ENCODE measurements around the gene USP48. TPM values are rescaled to one million over a fixed set of nuclear protein-coding genes. Genes with fewer than 3 reads are reported as not detected.

Gene USP48
- total RNA-seq, 4 donors from 2014 or later, result 39.2 to 83.1 (median 51.5) TPM

- peaks cover 0 to 54% of the 10 kb centered on the region in 2 donors for H3K36me3 ChIP-seq
- H3K4me3 ChIP-seq, result no peak overlapping the region
- H3K4me1 ChIP-seq, result peaks cover 0 to 9% (median 0%) of the 10 kb centered on the region in 3 donors
- H3K27ac ChIP-seq, result no peak overlapping the region
- 95 to 100% methylated on average over 2 to 4 of the region's 9 CpGs for WGBS, 2 donors (ENCODE audit: low coverage in 1 of 2)
- no peaks in the 10 kb centered on the region for H3K9me3 ChIP-seq
- no peak for ATAC-seq
- no peaks in the 10 kb centered on the region for H3K27me3 ChIP-seq
- TF ChIP-seq POLR2A (IDR thresholded peaks at IDR 0.05) (no peak), EP300 (IDR thresholded peaks at IDR 0.05) (no peak), POLR2AphosphoS5 (IDR thresholded peaks at IDR 0.05) (no peak)
- TF ChIP-seq, protein P1, sequence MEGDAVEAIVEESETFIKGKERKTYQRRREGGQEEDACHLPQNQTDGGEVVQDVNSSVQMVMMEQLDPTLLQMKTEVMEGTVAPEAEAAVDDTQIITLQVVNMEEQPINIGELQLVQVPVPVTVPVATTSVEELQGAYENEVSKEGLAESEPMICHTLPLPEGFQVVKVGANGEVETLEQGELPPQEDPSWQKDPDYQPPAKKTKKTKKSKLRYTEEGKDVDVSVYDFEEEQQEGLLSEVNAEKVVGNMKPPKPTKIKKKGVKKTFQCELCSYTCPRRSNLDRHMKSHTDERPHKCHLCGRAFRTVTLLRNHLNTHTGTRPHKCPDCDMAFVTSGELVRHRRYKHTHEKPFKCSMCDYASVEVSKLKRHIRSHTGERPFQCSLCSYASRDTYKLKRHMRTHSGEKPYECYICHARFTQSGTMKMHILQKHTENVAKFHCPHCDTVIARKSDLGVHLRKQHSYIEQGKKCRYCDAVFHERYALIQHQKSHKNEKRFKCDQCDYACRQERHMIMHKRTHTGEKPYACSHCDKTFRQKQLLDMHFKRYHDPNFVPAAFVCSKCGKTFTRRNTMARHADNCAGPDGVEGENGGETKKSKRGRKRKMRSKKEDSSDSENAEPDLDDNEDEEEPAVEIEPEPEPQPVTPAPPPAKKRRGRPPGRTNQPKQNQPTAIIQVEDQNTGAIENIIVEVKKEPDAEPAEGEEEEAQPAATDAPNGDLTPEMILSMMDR (IDR thresholded peaks at IDR 0.05), result no peak
Measured at GRCh38 chr1:21820597-21821232, 37.8 kb upstream of the USP48 start.

DNA sequence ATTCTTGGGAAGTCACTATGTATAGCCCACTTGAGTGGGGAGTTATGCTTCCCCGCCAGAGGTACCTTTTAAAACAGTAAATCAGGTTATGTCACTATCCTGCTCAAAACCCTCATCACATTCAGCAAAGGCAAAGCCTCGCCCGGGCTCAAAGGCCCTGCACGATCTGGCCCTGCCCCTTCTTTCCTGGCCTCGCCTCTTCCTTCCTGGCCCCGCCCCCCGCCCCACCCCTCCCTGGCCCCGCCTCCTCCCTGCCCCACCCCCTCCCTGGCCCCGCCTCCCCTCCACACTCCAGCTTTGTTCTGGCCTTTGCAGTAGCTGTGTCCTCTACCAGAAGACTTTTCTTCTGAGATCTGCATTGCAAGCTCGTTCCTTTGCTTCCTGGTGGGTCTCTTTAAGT lies 35.7 kb upstream of the USP48 start:
- 20 to 45% methylated on average over 4 of the region's 10 CpGs for WGBS, 2 donors (ENCODE audit: low coverage in 1 of 2)
- no peak for TF ChIP-seq POLR2A (IDR thresholded peaks at IDR 0.05)
- TF ChIP-seq, protein P1 (IDR thresholded peaks at IDR 0.05), result no peak
- no peak for TF ChIP-seq POLR2AphosphoS5 (IDR thresholded peaks at IDR 0.05)
- no peak for TF ChIP-seq EP300 (IDR thresholded peaks at IDR 0.05)
- peaks cover 0 to 33% of the 10 kb centered on the region in 2 donors for H3K36me3 ChIP-seq
- H3K9me3 ChIP-seq, result no peaks in the 10 kb centered on the region
- peak overlapping the region in 1 of 4 donors; percentile 54 for H3K27ac ChIP-seq
- ATAC-seq, result peak; percentile 22
- peaks cover 0 to 20% (median 7%) of the 10 kb centered on the region in 3 donors for H3K4me1 ChIP-seq
- peaks cover 13% of the 10 kb centered on the region for H3K27me3 ChIP-seq
- no peak overlapping the region for H3K4me3 ChIP-seq

GRCh38 chr1:21816602-21817302 lies 33.8 kb upstream of the USP48 start:
- H3K27ac ChIP-seq, result no peak overlapping the region
- no peak overlapping the region for H3K4me3 ChIP-seq
- no peaks in the 10 kb centered on the region for H3K9me3 ChIP-seq
- H3K4me1 ChIP-seq, result peaks cover 0 to 20% (median 7%) of the 10 kb centered on the region in 3 donors
- TF ChIP-seq, protein P1 (IDR thresholded peaks at IDR 0.05), result no peak
- TF ChIP-seq POLR2AphosphoS5 (IDR thresholded peaks at IDR 0.05), result no peak
- H3K36me3 ChIP-seq, result peaks cover 0 to 14% of the 10 kb centered on the region in 2 donors
- H3K27me3 ChIP-seq, result peaks cover 22% of the 10 kb centered on the region
- WGBS, 2 donors (ENCODE audit: low coverage in 1 of 2), result 73 to 100% methylated on average over 1 to 8 of the region's 8 CpGs
- no peak for ATAC-seq

GRCh38 chr1:21815724-21816321 lies 32.9 kb upstream of the USP48 start:
- H3K4me3 ChIP-seq, result no peak overlapping the region

DNA sequence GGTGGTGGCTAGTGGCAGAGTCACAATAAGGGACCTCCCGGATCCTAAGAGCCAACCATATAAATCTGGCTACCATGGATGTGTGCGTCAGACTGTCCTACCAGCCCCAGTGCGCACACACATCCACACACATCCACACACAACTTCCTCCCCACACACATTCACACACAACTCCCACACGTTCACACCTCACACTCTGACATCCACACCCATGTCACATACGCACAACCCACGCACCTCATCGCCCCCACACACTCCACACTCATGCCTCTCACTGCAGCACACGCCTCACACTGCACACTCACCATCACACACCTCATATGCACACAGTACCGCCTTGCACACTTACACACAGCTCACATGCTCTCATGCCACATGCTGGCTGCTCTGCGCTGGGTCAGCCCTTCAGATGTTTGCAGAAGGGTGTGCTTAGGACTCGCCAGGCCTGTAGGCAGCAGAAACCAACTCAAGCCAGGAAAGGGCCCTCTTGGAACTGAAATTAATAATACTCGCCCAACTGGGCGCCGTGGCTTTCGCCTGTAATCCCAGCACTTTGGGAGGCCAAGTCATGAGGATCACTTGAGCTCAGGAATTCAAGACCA lies 32.1 kb upstream of the USP48 start:
- peaks cover 22% of the 10 kb centered on the region for H3K27me3 ChIP-seq
- no peak overlapping the region for H3K4me3 ChIP-seq
- no peaks in the 10 kb centered on the region for H3K36me3 ChIP-seq
- no peaks in the 10 kb centered on the region for H3K9me3 ChIP-seq
- H3K27ac ChIP-seq, result no peak overlapping the region
- 89 to 91% methylated on average over 9 to 13 of the region's 15 CpGs for WGBS, 2 donors (ENCODE audit: low coverage in 1 of 2)
- ATAC-seq, result no peak
- H3K4me1 ChIP-seq, result peaks cover 0 to 20% (median 7%) of the 10 kb centered on the region in 3 donors
- TF ChIP-seq POLR2AphosphoS5 (IDR thresholded peaks at IDR 0.05) (no peak), EP300 (IDR thresholded peaks at IDR 0.05) (no peak), POLR2A (IDR thresholded peaks at IDR 0.05) (no peak)
- TF ChIP-seq, protein P1 (IDR thresholded peaks at IDR 0.05), result no peak

More at GRCh38 chr1:21815724-21816321, 32.9 kb upstream of the USP48 start:
- peak; percentile 61 for ATAC-seq
- H3K9me3 ChIP-seq, result no peaks in the 10 kb centered on the region
- H3K4me1 ChIP-seq, result peaks cover 0 to 20% (median 7%) of the 10 kb centered on the region in 3 donors
- 58 to 62% methylated on average over 7 to 9 of the region's 12 CpGs for WGBS, 2 donors (ENCODE audit: low coverage in 1 of 2)
- peaks cover 0 to 5% of the 10 kb centered on the region in 2 donors for H3K36me3 ChIP-seq
- TF ChIP-seq POLR2AphosphoS5 (IDR thresholded peaks at IDR 0.05), result peak; percentile 31
- TF ChIP-seq EP300 (IDR thresholded peaks at IDR 0.05), result no peak
- peaks cover 22% of the 10 kb centered on the region for H3K27me3 ChIP-seq
- H3K27ac ChIP-seq, result no peak overlapping the region
